HepG2 (cell line): ENCODE data around the gene GJC2. TPM values are rescaled to one million over a fixed set of nuclear protein-coding genes. Genes with fewer than 3 reads are reported as not detected.

Experiments
- ATAC-seq: fragments of 200-7000 bp; cut with Tn5 transposase; 3 replicates; pipeline ENCODE4 v1.9.1; 2020; ENCODE audit warnings: mild to moderate bottlenecking, moderate library complexity
- BruUV-seq: library from RNA; stranded (reverse); fragments of 400-500 nt; replicated peaks from 2 replicates; lab custom pipeline; 2021; lab: Mats Ljungman, UMichigan
- CTCF ChIA-PET: fragments of 300-600 bp; formaldehyde crosslinking; extraction: SDS; loops from one replicate; lab custom pipeline; 2021; ENCODE audit warnings: low total read pairs, inconsistent platforms, low intra/inter-chr PET ratio; lab: Yijun Ruan, JAX
- POLR2A ChIA-PET: fragments of 350-600 bp; sonication (Branson Sonifier 250); formaldehyde crosslinking; loops from one replicate; lab custom pipeline; 2020; ENCODE audit warnings: antibody characterized with exemption, inconsistent platforms; lab: Yijun Ruan, JAX
- DNase-seq: peaks from one replicate; pipeline ENCODE4 v3.0.0-alpha.2; 2015; ENCODE audit warnings: low spot score
- FAIRE-seq: peaks from 3 replicates; lab custom pipeline; 2011; peaks lifted over from hg19 to GRCh38; lab: Jason Lieb, UNC
- H2AFZ ChIP-seq: one replicate; pipeline ENCODE4 v1.6.1; 2011; ENCODE audit warnings: low read length, inconsistent platforms
- H3K27ac ChIP-seq: fragments of 300-600 bp; 3 replicates; pipeline ENCODE4 v1.8.0; 2011; ENCODE audit warnings: mixed run types, mild to moderate bottlenecking, mixed read lengths, low read length, inconsistent platforms; ENCODE audit not compliant: insufficient read depth; ENCODE audit errors: extremely low read length
- H3K27me3 ChIP-seq, 2 experiments: fragments of 200-600 bp in 1 of 2; 2 replicates in 1 of 2; 3 replicates in 1 of 2; pipeline versions ENCODE4 v1.6.0 to v1.8.0; 2011; ENCODE audit warnings: low read length in 2 of 2, mild to moderate bottlenecking in 2 of 2, moderate library complexity in 2 of 2, inconsistent platforms in 1 of 2; ENCODE audit not compliant: insufficient read depth in 2 of 2, control insufficient read depth in 1 of 2
- H3K36me3 ChIP-seq, 2 experiments: fragments of 200-600 bp in 1 of 2; replicated peaks in 1 of 2; 2 replicates in 1 of 2; 3 replicates in 1 of 2; pipeline versions ENCODE4 v1.5.1 to v1.8.0; 2011; ENCODE audit warnings: low read length in 2 of 2, inconsistent platforms in 1 of 2; ENCODE audit not compliant: insufficient read depth in 2 of 2, control insufficient read depth in 1 of 2
- H3K4me1 ChIP-seq: 2 replicates; pipeline ENCODE4 v1.5.1; 2012; ENCODE audit warnings: low read length, inconsistent platforms; ENCODE audit not compliant: insufficient read depth
- H3K4me2 ChIP-seq: 2 replicates; pipeline ENCODE4 v1.6.0; 2011; ENCODE audit warnings: low read depth, low read length, inconsistent platforms
- H3K4me3 ChIP-seq, 3 experiments: fragments of 200-600 bp in 1 of 3; sonication (generic), shearing (Covaris generic) in 1 of 3; replicated peaks in 1 of 3; 2 replicates each; pipeline ENCODE4 v1.5.1; 2011 to 2016; ENCODE audit warnings: low read length in 3 of 3, inconsistent platforms in 2 of 3, low read depth in 2 of 3, mild to moderate bottlenecking in 2 of 3, control low read depth in 1 of 3, mixed read lengths in 1 of 3; ENCODE audit not compliant: insufficient read depth in 1 of 3
- H3K79me2 ChIP-seq: one replicate; pipeline ENCODE4 v1.6.1; 2011; ENCODE audit warnings: low read length, inconsistent platforms; ENCODE audit not compliant: insufficient read depth
- H3K9ac ChIP-seq: 2 replicates; pipeline ENCODE4 v1.6.0; 2011; ENCODE audit warnings: mild to moderate bottlenecking, low read depth, low read length, inconsistent platforms; ENCODE audit not compliant: insufficient read depth
- H3K9me3 ChIP-seq: 2 replicates; pipeline ENCODE4 v1.5.1; 2012; ENCODE audit warnings: mild to moderate bottlenecking, low read length
- H4K20me1 ChIP-seq: 2 replicates; pipeline ENCODE4 v1.6.0; 2011; ENCODE audit warnings: inconsistent platforms, mild to moderate bottlenecking, low read length, moderate library complexity; ENCODE audit not compliant: insufficient read depth
- FOXK2 ChIP-seq: fragments of 450-650 bp; IDR thresholded peaks from 2 replicates; pipeline ENCODE4 v1.6.1; 2016
- HNRNPLL ChIP-seq: fragments of 200-400 bp; formaldehyde crosslinking; IDR thresholded peaks from 2 replicates; pipeline ENCODE4 v1.6.1; 2017; ENCODE audit warnings: mild to moderate bottlenecking, low read depth, low read length; ENCODE audit not compliant: poor library complexity, severe bottlenecking
- KMT2A ChIP-seq: sonication (generic); formaldehyde crosslinking; IDR thresholded peaks from 2 replicates; pipeline ENCODE4 v1.4.0; 2020; ENCODE audit warnings: missing genetic modification reagents
- MED8 ChIP-seq: sonication (generic); formaldehyde crosslinking; IDR thresholded peaks from 2 replicates; pipeline ENCODE4 v1.8.1; 2023; ENCODE audit warnings: mild to moderate bottlenecking, missing genetic modification reagents; ENCODE audit not compliant: insufficient replicate concordance
- MYNN ChIP-seq: sonication (generic); formaldehyde crosslinking; IDR thresholded peaks from 2 replicates; pipeline ENCODE4 v1.4.0; 2020; ENCODE audit warnings: mild to moderate bottlenecking, low read depth, missing genetic modification reagents
- SNRNP70 ChIP-seq: fragments of 200-400 bp; formaldehyde crosslinking; IDR thresholded peaks from 2 replicates; pipeline ENCODE4 v1.6.1; 2017; ENCODE audit warnings: mild to moderate bottlenecking, low read depth, low read length, moderate library complexity
- ZC3H4 ChIP-seq: sonication (generic); formaldehyde crosslinking; IDR thresholded peaks from 2 replicates; pipeline ENCODE4 v1.4.0; 2020; ENCODE audit warnings: missing genetic modification reagents, borderline replicate concordance
- ZNF20 ChIP-seq: sonication (generic); formaldehyde crosslinking; IDR thresholded peaks from 2 replicates; pipeline ENCODE4 v1.4.0; 2020; ENCODE audit warnings: mild to moderate bottlenecking, moderate library complexity, missing genetic modification reagents
- ZNF235 ChIP-seq: sonication (generic); formaldehyde crosslinking; IDR thresholded peaks from 2 replicates; pipeline ENCODE4 v1.8.1; 2023; ENCODE audit warnings: mild to moderate bottlenecking, missing genetic modification reagents, borderline replicate concordance
- WGBS: methylation state at CpG from one replicate; pipeline ENCODE4 v1.1.6; 2017; ENCODE audit warnings: low lambda C conversion rate; 5-methylcytosine and 5-hydroxymethylcytosine counted together
- in situ Hi-C: cut with HindIII; loops from 2 replicates; pipeline ENCODE4 v1.10.0; 2017; ENCODE audit warnings: low pct_unique_long_range_greater_than_20kb; ENCODE audit not compliant: extremely low pct_ligation_motif_present
- intact Hi-C: fragments of 100-400 bp; cut with micrococcal nuclease; formaldehyde crosslinking; loops from one replicate; pipeline ENCODE4 v1.10.0; 2022; ENCODE audit not compliant: unreplicated experiment
- polyA plus RNA-seq, 8 experiments: library from polyadenylated mRNA; depleted of rRNA in 3 of 8; stranded (reverse) in 7 of 8; unstranded in 1 of 8; fragments of >200 nt; fragmentation: Illumina TruSeq in 4 of 8; extraction: Trizol in 4 of 8; gene quantifications; 2 replicates each; pipeline versions ENCODE4 v1.2.1 to v1.2.3, GENCODE V29; 2011 to 2016; ENCODE audit warnings: low read depth in 4 of 8, missing spikeins in 1 of 8, mixed read lengths in 1 of 8; ENCODE audit not compliant: insufficient read depth in 1 of 8
- total RNA-seq, 5 experiments: library from RNA; depleted of rRNA; stranded (reverse); fragments of >200 nt; fragmentation: Illumina TruSeq; extraction: Trizol; gene quantifications; 2 replicates each; pipeline ENCODE4 v1.2.3, GENCODE V29; 2016; ENCODE audit warnings: low read depth in 1 of 5
- TF ChIP-seq, protein P1 (sequence below): sonication (generic); formaldehyde crosslinking; IDR thresholded peaks from 2 replicates; pipeline ENCODE4 v1.4.0; 2020; ENCODE audit warnings: missing genetic modification reagents
- TF ChIP-seq, protein P2 (sequence below): IDR thresholded peaks from 2 replicates; pipeline ENCODE4 v1.6.1; 2016; ENCODE audit warnings: missing compliant biosample characterization, missing genetic modification reagents, borderline replicate concordance

GJC2 gene
- total and polyA plus RNA-seq, 2 of the 13 experiments (the other 11 are each of a cell fraction or from before 2014, with no cell fraction given) = 1.6 to 3.8 TPM

DNA sequence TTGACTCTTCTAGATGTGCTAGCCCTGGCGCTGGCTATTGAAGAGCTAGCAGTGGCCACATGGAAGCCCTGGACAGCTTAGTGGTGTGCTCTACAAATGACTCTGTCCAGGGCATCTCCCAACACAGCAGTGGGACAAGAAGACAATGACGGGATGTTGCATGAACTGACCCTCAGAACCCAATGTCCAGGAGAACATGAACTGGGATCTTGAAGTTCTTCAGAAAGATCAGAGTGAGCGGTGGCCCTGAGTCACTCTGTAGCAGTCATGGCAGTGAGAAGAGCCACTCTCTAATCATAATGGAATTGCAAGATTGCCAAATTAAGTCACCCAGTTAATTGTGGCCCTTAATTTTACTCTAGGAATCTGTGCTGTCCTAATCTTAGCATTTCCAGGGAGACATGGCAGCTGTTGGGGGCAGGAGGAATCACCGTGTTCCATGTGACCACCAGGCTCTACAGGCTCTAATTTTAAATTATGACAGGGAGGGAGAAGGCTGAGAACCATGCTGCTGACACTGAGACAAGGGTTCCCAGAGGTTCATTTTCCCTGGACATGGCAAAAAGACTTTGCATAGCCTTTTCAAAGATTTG, 47.9 kb downstream of the GJC2 start:
- in situ Hi-C loops (loop anchor here (10.0 kb wide), 1 partner anchor 203 kb away; no protein-coding TSS in a partner anchor), intact Hi-C loops (no loop called here)
- FAIRE-seq (no peak), ATAC-seq (no peak), DNase-seq (no peak)
- Histone ChIP-seq H3K4me3 (no peak overlapping the region), H3K4me2 (no peak overlapping the region), H3K27ac (no peak overlapping the region), H3K4me1 (no peaks in the 10 kb centered on the region), H3K9ac (no peak overlapping the region), H3K79me2 (no peaks in the 10 kb centered on the region), H3K27me3 (no peaks in the 10 kb centered on the region), H2AFZ (no peak overlapping the region), H3K36me3 (no peaks in the 10 kb centered on the region), H3K9me3 (peaks cover 17% of the 10 kb centered on the region), H4K20me1 (no peaks in the 10 kb centered on the region)
- BruUV-seq = no TSS peak
- POLR2A ChIA-PET = no interaction called here
- TF ChIP-seq ZC3H4 (CRISPR knock-in tag) (no peak), KMT2A (no peak), MED8 (no peak), ZNF20 (no peak), ZNF235 (no peak), FOXK2 (no peak), MYNN (no peak), HNRNPLL (no peak), SNRNP70 (no peak)
- TF ChIP-seq, protein P1, sequence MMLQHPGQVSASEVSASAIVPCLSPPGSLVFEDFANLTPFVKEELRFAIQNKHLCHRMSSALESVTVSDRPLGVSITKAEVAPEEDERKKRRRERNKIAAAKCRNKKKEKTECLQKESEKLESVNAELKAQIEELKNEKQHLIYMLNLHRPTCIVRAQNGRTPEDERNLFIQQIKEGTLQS (CRISPR knock-in tag) = no peak
- TF ChIP-seq, protein P2, sequence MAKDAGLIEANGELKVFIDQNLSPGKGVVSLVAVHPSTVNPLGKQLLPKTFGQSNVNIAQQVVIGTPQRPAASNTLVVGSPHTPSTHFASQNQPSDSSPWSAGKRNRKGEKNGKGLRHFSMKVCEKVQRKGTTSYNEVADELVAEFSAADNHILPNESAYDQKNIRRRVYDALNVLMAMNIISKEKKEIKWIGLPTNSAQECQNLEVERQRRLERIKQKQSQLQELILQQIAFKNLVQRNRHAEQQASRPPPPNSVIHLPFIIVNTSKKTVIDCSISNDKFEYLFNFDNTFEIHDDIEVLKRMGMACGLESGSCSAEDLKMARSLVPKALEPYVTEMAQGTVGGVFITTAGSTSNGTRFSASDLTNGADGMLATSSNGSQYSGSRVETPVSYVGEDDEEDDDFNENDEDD = no peak
- CTCF ChIA-PET = no interaction called here
- 0% methylated on average over 2 of the region's 4 CpGs for WGBS
